SU-DHL-6 (cell line): ENCODE data around the gene TNN.

Source experiments
- CTCF ChIP-seq: fragments of 200-600 bp; sonication (generic); IDR thresholded peaks from one replicate; pipeline ENCODE4 v1.5.1; 2017; ENCODE audit warnings: antibody characterized with exemption, mild to moderate bottlenecking, low read length, moderate library complexity; ENCODE audit not compliant: insufficient read depth, poor library complexity, severe bottlenecking
- EZH2phosphoT487 ChIP-seq: fragments of 200-600 bp; sonication (generic), shearing (Covaris generic); conservative IDR thresholded peaks from 2 replicates; pipeline ENCODE4 v1.6.1; 2018; ENCODE audit warnings: mild to moderate bottlenecking, antibody characterized with exemption, low read length, moderate library complexity, mixed read lengths

GRCh38 chr1:175079338-175079737, 11.7 kb downstream of the TNN start:
- no peak for TF ChIP-seq CTCF
- TF ChIP-seq EZH2phosphoT487, result no peak
